Liver (tissue), 9 donors: Measurements from ENCODE around the gene APOE. TPM values are rescaled to one million over a fixed set of nuclear protein-coding genes. Genes with fewer than 3 reads are reported as not detected.

ENCODE experiments used
- DNase-seq: peaks from one replicate; pipeline ENCODE4 v3.0.0-alpha.2; 2017; ENCODE audit warnings: low spot score
- H3K27ac ChIP-seq, 2 donors: one replicate each; pipeline ENCODE4 v1.7.0; 2013; ENCODE audit warnings: inconsistent platforms in 2 of 2, low read length in 2 of 2, control low read depth in 1 of 2, low read depth in 1 of 2, mild to moderate bottlenecking in 1 of 2
- H3K27me3 ChIP-seq, 4 donors: one replicate each; pipeline versions ENCODE4 v1.6.1 to v1.7.0; 2013; ENCODE audit warnings: low read length in 3 of 4, inconsistent platforms in 1 of 4, mild to moderate bottlenecking in 1 of 4, moderate library complexity in 1 of 4; ENCODE audit not compliant: control insufficient read depth in 4 of 4, insufficient read depth in 4 of 4
- H3K36me3 ChIP-seq, 4 donors: one replicate each; pipeline versions ENCODE4 v1.6.1 to v1.7.0; 2013; ENCODE audit warnings: low read length in 3 of 4, mild to moderate bottlenecking in 3 of 4, low read depth in 1 of 4, moderate library complexity in 1 of 4; ENCODE audit not compliant: control insufficient read depth in 4 of 4, insufficient read depth in 3 of 4
- H3K4me1 ChIP-seq, 4 donors: one replicate each; pipeline versions ENCODE4 v1.6.1 to v1.7.0; 2013; ENCODE audit warnings: low read length in 3 of 4, mild to moderate bottlenecking in 3 of 4, moderate library complexity in 1 of 4; ENCODE audit not compliant: control insufficient read depth in 4 of 4, insufficient read depth in 4 of 4
- H3K4me3 ChIP-seq, 3 donors: one replicate each; pipeline versions ENCODE4 v1.6.1 to v1.7.0; 2013; ENCODE audit warnings: low read length in 3 of 3, control low read depth in 1 of 3, low read depth in 1 of 3, mild to moderate bottlenecking in 1 of 3
- H3K9ac ChIP-seq, 2 donors: one replicate each; pipeline ENCODE4 v1.7.0; 2013; ENCODE audit warnings: low read length in 2 of 2, mild to moderate bottlenecking in 2 of 2, moderate library complexity in 2 of 2, control low read depth in 1 of 2, low read depth in 1 of 2
- H3K9me3 ChIP-seq, 4 donors: one replicate each; pipeline versions ENCODE4 v1.6.1 to v1.7.0; 2013; ENCODE audit warnings: low read length in 3 of 4; ENCODE audit not compliant: control insufficient read depth in 4 of 4
- ATF3 ChIP-seq: IDR thresholded peaks from 2 replicates; pipeline ENCODE4 v1.6.1; 2016; ENCODE audit warnings: antibody characterized with exemption
- CTCF ChIP-seq: fragments of 150-350 bp; IDR thresholded peaks from 2 replicates; pipeline ENCODE4 v1.5.1; 2017; ENCODE audit warnings: improper control_type of control experiment, low read depth, low read length; ENCODE audit not compliant: missing input control
- EGR1 ChIP-seq, 2 donors: IDR thresholded peaks; 2 replicates each; pipeline ENCODE4 v1.6.1; 2016 to 2018; ENCODE audit warnings: antibody characterized with exemption in 2 of 2, low read depth in 2 of 2
- FOXA1 ChIP-seq: IDR thresholded peaks from 2 replicates; pipeline ENCODE4 v1.6.1; 2016; ENCODE audit warnings: antibody characterized with exemption
- FOXA2 ChIP-seq: IDR thresholded peaks from 2 replicates; pipeline ENCODE4 v1.6.1; 2016; ENCODE audit warnings: antibody characterized with exemption
- GABPA ChIP-seq, 2 donors: IDR thresholded peaks in 1 of 2; conservative IDR thresholded peaks in 1 of 2; 2 replicates each; pipeline ENCODE4 v1.6.1; 2016; ENCODE audit warnings: antibody characterized with exemption in 2 of 2, mild to moderate bottlenecking in 1 of 2, moderate library complexity in 1 of 2
- HNF4A ChIP-seq, 2 donors: conservative IDR thresholded peaks; 2 replicates each; pipeline ENCODE4 v1.6.1; 2016; ENCODE audit warnings: antibody characterized with exemption in 2 of 2, mild to moderate bottlenecking in 2 of 2
- HNF4G ChIP-seq: IDR thresholded peaks from 2 replicates; pipeline ENCODE4 v1.6.1; 2016; ENCODE audit warnings: antibody characterized with exemption
- JUND ChIP-seq, 2 donors: IDR thresholded peaks; 2 replicates each; pipeline ENCODE4 v1.6.1; 2016; ENCODE audit warnings: antibody characterized with exemption in 2 of 2
- MAX ChIP-seq: IDR thresholded peaks from 2 replicates; pipeline ENCODE4 v1.6.1; 2016; ENCODE audit warnings: antibody characterized with exemption
- NR2F2 ChIP-seq: IDR thresholded peaks from 2 replicates; pipeline ENCODE4 v1.6.1; 2016; ENCODE audit warnings: antibody characterized with exemption
- RAD21 ChIP-seq, 2 donors: IDR thresholded peaks; 2 replicates each; pipeline ENCODE4 v1.6.1; 2016; ENCODE audit warnings: antibody characterized with exemption in 2 of 2, mild to moderate bottlenecking in 2 of 2
- REST ChIP-seq: IDR thresholded peaks from 2 replicates; pipeline ENCODE4 v1.6.1; 2016; ENCODE audit warnings: antibody characterized with exemption, mild to moderate bottlenecking
- RXRA ChIP-seq, 2 donors: IDR thresholded peaks; 2 replicates each; pipeline ENCODE4 v1.6.1; 2017 to 2018; ENCODE audit warnings: antibody characterized with exemption in 2 of 2, mild to moderate bottlenecking in 1 of 2
- SP1 ChIP-seq: IDR thresholded peaks from 2 replicates; pipeline ENCODE4 v1.6.1; 2018; ENCODE audit warnings: antibody characterized with exemption, mild to moderate bottlenecking
- TAF1 ChIP-seq: conservative IDR thresholded peaks from 2 replicates; pipeline ENCODE4 v1.6.1; 2016; ENCODE audit warnings: antibody characterized with exemption, mild to moderate bottlenecking
- YY1 ChIP-seq: IDR thresholded peaks from 2 replicates; pipeline ENCODE4 v1.6.1; 2016; ENCODE audit warnings: antibody characterized with exemption, mild to moderate bottlenecking
- ZBTB33 ChIP-seq: IDR thresholded peaks from 2 replicates; pipeline ENCODE4 v1.6.1; 2016; ENCODE audit warnings: antibody characterized with exemption
- WGBS: extraction: QIAGEN DNeasy Blood & Tissue Kit; methylation state at CpG from one replicate; pipeline ENCODE4 v1.1.7; 2013; 5-methylcytosine and 5-hydroxymethylcytosine counted together
- polyA plus RNA-seq, 2 donors: library from polyadenylated mRNA; stranded (reverse) in 1 of 2; unstranded in 1 of 2; fragments of 200-250 nt in 1 of 2; fragments of >200 nt in 1 of 2; fragmentation: Nextera tagmentation in 1 of 2; extraction: Ambion mirVana in 1 of 2; gene quantifications; one replicate each; pipeline versions ENCODE4 v1.2.1 to v1.2.3, GENCODE V29; 2013 to 2015
- total RNA-seq, 2 donors: library from RNA; depleted of rRNA; stranded (reverse); fragments of >200 nt; gene quantifications; one replicate each; pipeline ENCODE4 v1.2.3, GENCODE V29; 2014
- donor health status: healthy.
- donor health status: healthy.
- donor health status: healthy.
- donor health status: healthy.
- donor health status: healthy.

The APOE gene
- total and polyA plus RNA-seq, 4 donors = 1,884 to 5,263 (median 3,713) TPM

- no peaks in the 10 kb centered on the region for H3K36me3 ChIP-seq
- H3K27me3 ChIP-seq = no peaks in the 10 kb centered on the region
- DNase-seq = no peak
- H3K27ac ChIP-seq = peak within 1 kb of the TSS; percentile 91 to 93
- TF ChIP-seq SP1 (peak; percentile 71), JUND (IDR thresholded peaks at IDR 0.05) (peak; percentile 17 to 41), RXRA (IDR thresholded peaks at IDR 0.05) (peak; percentile 95), NR2F2 (no peak), HNF4A (conservative IDR thresholded peaks at IDR 0.05) (peak; percentile 48 to 68), FOXA1 (peak; percentile 9), HNF4G (no peak), REST (no peak), MAX (peak; percentile 32), RAD21 (IDR thresholded peaks at IDR 0.05) (peak in 1 of 2 donors; percentile 56), YY1 (peak; percentile 61), FOXA2 (no peak), GABPA (IDR thresholded peaks at IDR 0.05 in 1 of 2, conservative IDR thresholded peaks at IDR 0.05 in 1 of 2) (no peak), TAF1 (peak; percentile 75), EGR1 (IDR thresholded peaks at IDR 0.05; ENCODE audit: low read depth in 2 of 2) (peak; percentile 36 to 74), CTCF (no peak), ATF3 (no peak), ZBTB33 (peak; percentile 65)
- WGBS = 42% methylated on average over 14 of the region's 14 CpGs
- peaks cover 0 to 36% (median 13%) of the 10 kb centered on the region in 4 donors for H3K4me1 ChIP-seq
- peak within 1 kb of the TSS; percentile 63 to 75 for H3K9ac ChIP-seq
- H3K4me3 ChIP-seq = peak within 1 kb of the TSS; percentile 60 to 82 (median 66)
- H3K9me3 ChIP-seq = no peaks in the 10 kb centered on the region
These were observed 36.5 kb downstream of the APOE start, which contains the start of gene APOC4 for GRCh38 chr19:44942067-44942571. Gene APOC4, plus strand, starts transcription at chr19:44942237. Its CDS starts 41 bp downstream, at chr19:44942278.
